Activated T-cell treated with anti-CD3 and anti-CD28 coated beads for 4 hours (primary cell): ENCODE data around the gene ACVRL1.

Experiments
- DNase-seq: peaks from one replicate; pipeline ENCODE4 v3.0.0-alpha.2; 2020

The ACVRL1 gene

DNA sequence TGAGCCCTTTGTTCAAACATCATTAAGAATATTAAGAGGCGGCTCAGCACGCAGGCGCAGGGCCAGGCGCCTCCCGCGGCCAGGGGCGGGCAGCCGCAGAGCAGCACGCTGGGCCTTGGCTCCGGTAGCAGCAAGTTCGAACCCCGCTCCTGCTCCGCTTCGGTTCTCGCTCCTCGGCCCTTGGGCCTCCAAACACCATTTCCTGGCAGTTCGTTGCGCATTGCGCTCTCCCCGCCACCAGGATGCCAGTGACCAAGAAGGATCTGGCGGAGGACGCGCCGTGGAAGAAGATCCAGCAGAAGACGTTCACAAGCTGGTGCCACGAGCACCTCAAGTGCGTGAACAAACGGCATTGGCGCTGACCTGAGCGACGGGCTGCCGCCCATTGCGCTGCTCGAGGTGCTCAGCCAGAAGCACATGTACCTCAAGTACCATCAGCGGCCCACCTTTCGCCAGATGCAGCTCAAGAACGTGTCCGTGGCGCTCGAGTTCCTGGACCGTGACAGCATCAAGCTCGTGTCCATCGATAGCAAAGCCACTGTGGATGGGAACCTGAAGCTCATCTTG, 6.9 kb upstream of the ACVRL1 start:
- no peak for DNase-seq

DNA sequence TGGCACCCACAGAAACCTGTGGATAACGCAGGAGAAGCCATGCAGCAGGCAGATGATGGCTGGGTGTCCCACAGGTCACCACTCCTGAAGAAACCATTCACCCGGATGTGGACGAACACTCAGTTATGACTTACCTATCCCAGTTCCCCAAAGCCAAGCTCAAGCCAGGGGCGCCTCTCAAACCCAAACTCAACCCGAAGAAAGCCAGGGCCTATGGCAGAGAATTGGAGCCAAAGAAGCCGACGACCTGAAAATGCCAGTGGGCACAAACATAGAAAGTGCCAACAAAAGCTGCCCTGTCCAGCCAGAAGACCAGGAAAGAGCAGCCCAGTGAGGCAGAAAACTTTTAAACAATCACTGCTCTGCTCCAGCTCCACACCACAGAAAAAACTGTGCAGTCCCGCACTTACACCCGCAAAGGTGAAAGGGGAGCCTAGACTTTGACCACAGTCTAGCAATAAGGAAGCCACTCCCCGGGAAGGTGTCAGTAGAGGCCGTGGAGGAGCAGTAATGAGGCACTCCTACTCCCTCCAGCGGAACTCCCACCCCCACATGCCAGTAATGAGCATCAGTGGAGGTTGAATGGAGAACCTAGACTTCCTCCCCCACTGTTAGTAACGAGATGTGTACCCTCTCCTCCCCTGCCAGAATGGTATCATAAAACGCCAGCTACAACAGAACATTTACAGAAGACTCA, 6.0 kb upstream of the ACVRL1 start:
- no peak for DNase-seq

DNA sequence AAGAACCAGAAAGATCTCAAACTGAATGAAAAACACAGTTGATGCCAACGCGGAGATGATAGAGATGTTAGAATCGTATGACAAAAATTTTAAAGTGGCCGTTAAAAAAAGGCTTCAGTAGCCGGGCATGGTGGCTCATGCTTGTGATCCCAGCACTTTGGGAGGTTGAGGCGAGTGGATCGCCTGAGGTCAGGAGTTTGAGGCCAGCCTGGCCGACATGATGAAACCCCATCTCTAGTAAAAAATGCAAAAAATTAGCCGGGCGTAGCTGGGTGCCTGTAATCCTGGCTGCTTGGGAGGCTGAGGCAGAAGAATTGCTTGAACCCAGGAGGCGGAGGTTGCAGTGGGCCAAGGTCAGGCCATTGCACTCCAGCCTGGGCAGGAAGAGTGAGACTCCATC, 5.4 kb upstream of the ACVRL1 start:
- no peak for DNase-seq

DNA sequence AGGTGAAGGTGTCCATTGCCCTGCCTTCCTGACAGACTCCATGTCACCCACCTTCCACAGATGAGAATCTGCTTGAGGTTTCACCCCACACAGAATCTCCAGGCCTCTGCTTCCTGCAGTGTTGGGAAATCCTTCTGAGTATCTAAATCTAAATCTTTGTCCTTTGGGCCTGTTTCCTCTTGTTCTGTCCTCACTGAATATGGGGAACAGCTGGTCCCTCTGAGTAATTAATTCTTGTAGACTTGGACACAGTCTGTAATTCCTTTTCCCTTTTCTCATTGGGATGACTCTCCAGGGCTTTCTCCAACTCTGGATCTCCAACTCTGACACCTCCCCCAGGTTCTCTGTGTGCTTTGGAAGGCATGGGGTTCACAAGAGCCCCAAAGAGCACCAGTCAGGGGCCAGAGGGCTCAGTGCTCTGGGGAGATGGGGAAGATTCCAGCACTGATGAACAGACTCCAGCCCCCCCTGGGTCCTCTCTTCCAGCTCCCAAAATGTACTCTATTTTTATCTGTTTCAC, 2.3 kb upstream of the ACVRL1 start:
- no peak for DNase-seq

DNA sequence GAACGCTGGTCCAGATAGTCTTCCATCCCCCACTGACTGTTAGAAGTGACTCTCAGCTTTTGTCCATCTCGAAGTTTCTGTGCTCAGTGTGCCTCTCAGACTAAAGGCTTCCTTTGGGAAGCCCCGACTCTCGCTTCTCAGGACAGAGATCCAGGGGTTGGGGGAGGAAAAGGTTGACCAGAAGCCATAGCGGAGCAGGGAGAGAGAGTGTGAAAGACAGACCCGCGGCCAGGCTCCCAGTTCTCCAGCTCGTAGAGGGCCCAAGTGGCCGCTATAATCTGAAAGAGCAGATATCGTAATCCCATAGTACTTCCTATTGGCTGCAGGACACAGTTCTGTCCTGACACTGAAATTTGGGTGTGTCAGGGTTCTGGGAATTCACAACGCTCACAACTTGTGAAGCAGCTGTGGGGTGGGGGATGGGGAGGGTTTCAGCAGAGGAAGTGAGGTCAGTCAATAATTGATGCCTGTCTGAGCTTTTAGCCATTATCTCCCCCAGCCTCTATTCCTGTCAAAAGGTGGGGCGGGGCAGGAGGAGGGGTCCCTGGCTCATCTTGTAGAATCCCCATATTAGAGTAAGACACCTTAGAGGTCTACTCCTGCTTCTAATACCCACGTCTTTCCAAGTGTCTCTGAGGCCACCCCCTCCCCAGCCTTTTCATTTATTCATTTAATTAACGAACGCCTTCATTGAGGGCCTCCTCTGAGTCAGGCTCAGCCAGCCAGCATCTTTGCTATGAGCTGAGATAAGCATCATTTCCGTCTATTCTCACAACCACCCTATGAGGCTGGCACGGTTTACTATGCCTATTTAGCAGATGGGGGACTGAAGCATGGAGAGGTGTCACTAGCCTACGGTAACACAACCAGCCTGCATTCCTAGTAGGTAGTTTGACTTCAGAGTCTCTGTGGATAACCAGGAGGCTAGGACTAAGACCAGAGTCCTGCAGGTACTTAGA, 1.6 kb upstream of the ACVRL1 start:
- DNase-seq = no peak

DNA sequence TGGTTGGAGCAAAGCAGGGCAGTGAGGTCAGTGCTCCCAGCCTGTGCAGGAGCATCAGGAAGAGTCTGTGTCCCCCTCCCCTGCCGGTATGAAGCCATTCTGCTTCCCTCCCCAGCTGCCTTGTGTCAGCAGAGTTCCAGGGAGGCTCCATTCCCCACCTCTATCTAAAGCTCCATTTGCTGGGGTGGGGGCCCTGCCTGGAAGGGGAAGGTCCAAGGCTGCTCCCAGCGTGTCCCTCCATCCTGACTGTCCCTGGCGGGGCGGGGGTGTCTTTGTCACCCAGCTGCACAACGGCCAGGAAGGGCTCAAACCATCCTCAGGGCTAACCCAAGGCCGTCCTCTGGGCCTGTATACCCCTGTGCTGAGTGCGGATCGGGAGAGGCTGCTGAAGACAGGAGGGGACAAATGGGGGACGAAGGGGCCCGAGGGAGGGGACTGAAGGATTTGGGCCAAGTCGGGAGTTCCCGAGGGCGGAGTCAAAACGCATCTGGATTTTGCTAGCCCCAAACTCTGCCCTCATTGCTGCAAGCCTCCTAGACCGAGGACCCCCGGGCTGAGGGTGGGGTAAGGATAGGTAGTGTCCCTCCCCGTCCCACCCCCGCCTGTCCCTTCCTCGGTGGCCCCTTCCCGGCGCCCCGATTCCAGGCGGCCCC, 748 bp upstream of the ACVRL1 start:
- no peak for DNase-seq

DNA sequence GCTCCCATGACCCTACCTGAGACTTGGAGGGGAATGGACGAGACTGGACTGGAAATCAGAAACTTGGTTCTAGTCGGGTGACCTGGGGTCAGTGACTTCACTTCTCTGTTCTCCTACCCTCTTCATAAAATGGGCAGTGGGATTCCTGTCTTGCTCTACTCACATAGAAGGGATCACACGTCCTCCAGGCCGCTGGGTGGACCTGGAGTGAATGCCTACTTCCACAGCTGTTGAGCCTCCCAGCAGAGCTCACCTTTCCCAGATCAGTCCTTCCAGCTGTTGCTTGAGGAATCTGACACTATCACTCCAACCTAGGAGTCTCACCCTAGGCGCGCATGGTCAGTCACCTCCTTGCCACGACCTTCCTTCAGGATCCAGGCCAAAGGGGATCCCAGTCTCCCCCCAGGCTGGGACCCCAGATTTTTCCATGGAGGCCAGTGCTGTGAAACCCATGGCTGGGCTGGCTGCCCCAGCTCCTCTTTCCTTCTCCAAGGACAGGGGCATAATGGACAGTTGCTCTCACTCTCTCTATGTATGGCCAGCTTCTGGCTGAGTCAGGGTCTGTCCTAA, 637 bp downstream of the ACVRL1 start:
- DNase-seq = no peak

DNA sequence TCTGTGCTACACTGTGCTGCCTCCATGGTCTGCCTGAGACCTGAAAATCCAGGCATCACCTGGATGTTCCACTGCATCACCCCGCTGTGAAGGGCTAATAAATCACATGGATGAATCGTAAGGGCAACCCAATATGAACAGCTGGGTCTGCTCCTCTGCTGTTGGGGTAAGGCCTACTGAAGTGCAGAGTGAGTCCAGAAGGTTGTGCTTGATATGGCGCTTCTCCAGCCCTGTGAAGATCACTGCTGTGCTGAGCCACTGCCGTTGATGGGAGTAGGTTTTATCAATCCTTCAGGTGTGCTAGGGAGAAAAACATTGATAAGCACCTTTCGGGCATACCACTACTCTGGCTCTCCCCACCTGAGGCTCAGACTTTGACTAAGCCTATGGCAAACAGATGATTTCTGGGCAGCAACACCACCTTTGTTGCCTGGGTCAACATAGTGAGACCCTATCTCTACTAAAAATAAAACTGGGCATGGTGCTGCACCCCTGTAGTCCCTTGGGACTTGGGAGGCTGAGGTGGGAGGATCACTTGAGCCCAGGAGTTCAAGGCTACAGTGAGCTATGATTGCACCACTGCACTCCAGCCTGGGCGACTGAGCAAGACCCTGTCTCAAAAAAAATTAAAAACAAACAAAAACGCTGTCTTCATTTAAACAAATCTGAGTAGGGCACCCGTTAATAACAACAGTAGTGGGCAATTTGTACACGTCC, 1.7 kb downstream of the ACVRL1 start:
- no peak for DNase-seq

DNA sequence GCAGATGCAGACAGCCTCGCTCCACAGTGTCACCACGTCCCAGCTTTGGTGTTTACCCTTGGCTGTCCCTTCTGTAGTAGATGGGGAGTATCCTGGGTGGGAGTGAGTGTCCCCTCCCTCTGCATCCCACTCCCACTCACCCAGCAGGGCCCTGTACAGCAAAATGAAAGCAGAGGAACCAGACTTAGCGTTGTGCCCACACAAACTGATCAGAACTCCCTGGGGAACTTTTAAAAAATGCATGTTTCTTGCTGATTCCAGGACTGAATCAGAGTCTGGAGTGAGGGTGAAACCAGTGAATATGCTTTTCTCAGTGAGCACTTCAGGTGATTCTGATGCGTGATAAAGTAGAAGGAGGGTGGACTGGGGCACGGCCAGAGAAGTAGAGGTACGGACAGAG, 2.9 kb downstream of the ACVRL1 start:
- DNase-seq = no peak

DNA sequence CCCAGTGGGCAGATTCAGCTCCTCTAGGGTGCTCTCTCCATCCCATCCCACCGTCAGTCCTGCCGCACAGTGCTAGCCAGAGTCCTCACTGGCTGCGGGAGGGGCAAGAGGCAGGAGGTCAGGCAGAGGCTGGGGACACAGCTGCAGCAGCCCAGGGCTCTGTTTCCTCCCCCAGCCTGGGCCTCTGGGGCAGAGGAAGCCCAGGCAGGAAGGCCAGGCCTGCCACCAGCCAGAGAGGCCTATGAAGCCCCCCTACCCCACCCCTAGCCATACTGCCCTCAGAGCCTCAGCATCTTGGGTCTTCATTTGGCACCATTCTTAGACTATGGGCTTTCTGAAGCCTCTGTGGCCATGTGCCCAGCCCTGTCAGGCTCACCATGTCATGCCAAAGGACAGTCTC, 3.4 kb downstream of the ACVRL1 start:
- DNase-seq = no peak

DNA sequence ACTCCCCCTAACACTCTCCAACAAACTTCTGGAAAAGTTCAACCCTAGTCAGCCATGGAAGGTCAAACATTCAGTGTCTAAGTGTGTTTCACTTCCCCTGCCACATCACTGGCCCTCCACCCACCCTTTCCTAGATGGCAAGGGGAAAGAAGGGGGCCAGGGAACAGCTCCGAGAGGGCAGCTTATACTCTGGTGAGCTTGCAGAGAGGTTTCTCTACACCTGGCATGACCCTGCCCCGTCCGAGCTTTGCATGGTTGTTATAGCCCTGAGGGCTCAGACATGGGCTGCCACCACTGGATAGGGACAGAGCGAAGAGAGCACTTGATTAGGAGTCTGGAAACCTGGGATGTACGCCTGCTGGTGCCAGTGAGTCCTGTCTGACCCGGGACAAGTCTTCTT, 4.0 kb downstream of the ACVRL1 start:
- DNase-seq = no peak

DNA sequence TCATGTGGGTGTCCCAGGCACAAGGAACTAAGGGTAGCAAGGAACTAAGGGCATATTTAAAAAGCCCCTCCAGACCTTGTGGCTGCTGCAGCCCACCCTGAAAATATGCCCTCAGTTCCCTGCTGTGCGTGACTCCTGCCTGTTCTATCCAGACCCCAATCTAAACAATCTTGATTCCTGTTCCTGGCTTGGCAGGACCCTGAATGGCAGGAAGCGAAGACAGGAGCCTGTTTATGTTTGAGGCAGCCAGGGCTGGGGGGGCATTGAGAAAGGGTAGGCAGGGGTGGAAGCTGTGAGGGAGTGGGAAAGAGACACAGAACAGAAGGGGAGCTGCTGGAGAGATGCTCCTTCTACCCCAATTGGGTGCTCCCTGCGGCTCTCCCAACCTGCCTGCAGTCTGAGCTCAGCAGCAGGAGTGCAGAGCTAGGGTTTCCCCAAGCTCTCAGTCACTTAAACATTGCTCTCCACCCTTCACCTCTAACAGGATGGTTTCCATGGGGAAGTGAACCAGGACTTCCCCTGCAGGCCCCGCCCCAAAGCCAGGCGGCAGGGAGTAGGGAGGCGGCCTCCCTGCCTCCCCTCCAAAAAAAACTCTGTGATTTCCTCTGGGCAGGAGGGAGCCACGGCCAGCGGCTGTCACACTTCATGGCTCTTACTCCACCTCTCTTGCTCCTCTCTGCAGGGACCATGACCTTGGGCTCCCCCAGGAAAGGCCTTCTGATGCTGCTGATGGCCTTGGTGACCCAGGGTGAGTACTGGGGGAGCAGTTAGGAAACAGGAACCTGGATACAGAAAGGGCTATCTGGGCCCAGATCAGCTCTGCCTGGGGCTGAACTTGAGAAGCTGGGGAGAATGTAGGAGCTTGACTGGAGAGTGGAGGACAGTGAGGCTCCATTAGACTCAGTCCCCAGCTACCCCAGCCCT, 4.7 kb downstream of the ACVRL1 start:
- no peak for DNase-seq

DNA sequence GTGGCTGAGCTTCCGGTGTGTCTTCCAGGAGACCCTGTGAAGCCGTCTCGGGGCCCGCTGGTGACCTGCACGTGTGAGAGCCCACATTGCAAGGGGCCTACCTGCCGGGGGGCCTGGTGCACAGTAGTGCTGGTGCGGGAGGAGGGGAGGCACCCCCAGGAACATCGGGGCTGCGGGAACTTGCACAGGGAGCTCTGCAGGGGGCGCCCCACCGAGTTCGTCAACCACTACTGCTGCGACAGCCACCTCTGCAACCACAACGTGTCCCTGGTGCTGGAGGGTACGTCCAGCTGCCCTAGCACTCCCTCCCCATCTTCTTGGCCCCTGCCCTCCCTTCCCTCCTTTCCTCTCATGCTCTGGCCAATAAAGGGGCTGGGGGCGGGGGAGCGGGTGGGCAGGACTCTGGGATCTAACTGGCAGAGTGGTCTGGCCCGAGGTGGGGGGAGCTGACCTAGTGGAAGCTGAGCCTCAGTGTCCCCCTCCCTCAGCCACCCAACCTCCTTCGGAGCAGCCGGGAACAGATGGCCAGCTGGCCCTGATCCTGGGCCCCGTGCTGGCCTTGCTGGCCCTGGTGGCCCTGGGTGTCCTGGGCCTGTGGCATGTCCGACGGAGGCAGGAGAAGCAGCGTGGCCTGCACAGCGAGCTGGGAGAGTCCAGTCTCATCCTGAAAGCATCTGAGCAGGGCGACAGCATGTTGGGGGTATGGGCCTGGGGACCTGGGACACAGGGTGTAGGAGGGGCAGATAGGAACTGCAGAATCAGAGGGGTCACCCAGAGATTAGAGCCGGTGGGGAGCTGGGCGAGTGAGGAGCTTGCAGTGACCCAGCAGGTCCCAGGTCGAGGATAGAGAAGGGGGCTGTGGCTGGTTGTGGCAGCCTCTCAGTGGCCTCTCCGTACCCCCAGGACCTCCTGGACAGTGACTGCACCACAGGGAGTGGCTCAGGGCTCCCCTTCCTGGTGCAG, 6.0 kb downstream of the ACVRL1 start:
- DNase-seq = no peak

DNA sequence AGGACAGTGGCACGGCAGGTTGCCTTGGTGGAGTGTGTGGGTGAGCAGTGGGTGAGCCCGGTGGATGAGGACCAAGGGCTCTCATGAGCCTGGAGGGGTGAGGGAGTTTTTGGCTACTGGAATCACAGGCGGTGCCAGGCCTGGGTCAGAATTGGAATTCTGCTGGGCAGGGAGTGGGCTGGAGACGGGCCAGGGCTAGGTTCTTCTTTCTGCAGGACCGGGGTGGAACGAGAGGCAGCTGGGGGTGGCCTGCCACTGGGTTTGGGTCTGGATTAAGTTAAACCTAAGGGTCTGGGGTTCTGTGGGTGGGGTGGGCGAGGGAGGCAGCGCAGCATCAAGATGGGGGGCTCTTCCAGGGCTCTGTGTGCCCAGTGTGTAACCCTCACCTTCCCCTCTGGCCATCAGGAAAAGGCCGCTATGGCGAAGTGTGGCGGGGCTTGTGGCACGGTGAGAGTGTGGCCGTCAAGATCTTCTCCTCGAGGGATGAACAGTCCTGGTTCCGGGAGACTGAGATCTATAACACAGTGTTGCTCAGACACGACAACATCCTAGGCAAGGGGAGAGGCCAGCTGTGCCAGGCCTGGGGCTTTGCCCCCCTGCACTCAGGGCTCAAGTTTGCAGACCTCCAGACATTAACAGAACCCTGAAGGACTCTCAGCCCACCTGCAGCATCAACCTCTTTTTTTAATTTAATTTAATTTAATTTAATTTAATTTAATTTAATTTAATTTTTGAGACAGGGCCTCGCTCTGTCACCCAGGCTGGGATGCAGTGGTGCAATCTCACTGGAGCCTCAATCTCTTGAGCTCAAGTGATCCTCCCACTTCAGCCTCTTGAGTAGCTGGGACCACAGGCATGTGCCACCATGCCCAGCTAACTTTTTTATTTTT, 7.0 kb downstream of the ACVRL1 start:
- DNase-seq = no peak

DNA sequence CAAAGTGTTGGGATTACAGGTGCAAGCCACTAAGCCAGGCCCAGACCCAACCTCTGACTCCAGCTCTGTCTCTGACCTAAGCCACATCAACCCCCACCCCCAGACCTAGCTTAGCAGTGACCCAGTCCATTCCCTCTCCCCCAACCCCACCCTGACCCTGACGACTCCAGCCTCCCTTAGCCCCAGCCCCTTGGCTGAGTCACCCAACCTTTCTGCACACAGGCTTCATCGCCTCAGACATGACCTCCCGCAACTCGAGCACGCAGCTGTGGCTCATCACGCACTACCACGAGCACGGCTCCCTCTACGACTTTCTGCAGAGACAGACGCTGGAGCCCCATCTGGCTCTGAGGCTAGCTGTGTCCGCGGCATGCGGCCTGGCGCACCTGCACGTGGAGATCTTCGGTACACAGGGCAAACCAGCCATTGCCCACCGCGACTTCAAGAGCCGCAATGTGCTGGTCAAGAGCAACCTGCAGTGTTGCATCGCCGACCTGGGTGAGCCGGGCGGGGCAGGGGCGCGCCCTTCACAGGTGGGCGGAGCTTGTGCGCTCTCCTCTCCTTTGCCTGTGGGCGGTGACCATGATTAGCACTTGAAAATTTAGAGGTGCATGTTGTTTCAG, 7.8 kb downstream of the ACVRL1 start:
- no peak for DNase-seq

DNA sequence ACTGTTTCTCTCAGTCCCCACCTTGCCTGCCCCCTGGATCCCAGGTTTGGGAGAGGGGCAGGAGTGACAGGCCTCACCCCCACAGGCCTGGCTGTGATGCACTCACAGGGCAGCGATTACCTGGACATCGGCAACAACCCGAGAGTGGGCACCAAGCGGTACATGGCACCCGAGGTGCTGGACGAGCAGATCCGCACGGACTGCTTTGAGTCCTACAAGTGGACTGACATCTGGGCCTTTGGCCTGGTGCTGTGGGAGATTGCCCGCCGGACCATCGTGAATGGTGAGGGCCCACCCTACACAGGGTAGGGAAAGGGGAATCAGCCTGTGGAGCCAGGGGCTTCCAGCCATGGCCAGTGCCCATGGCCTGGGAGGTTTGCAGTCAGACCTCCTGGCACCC, 8.6 kb downstream of the ACVRL1 start:
- DNase-seq = no peak

DNA sequence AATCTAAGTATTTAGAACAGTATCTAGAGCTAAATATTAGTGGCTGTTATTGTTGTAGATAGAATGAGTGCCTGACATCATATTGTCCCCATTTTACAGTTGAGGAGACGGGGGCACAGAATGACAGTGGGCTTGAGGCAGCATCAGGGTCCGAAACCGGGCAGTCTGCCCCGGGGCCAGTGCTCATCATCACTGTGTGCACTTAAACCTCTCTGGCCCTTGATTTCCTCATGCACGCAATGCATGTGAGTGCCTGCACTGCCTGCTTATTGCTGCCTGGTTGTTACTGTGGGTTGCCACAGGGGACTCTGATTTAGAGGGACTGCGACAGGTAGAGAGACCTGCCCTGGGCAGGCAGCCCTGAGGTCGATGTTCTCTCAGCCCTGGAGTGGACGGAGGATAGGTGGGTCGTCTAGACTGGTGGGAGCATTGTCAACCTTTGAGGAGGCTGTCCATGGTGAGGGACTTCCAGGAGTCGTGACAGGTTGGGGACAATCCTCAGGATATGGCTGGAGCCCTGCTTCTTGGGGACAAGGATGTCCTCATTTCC, 9.8 kb downstream of the ACVRL1 start:
- no peak for DNase-seq
